IgD-negative memory B cell (primary cell): Measurements from ENCODE around the gene SPESP1. TPM values are rescaled to one million over a fixed set of nuclear protein-coding genes. Genes with fewer than 3 reads are reported as not detected.

Experiments used
- H3K27ac Mint-ChIP-seq, 3 donors: one replicate each; pipeline ENCODE4 v1.8.0; 2020 to 2022; ENCODE audit warnings: mild to moderate bottlenecking in 3 of 3, mixed read lengths in 3 of 3, moderate library complexity in 1 of 3
- H3K27me3 Mint-ChIP-seq: one replicate; pipeline ENCODE4 v1.8.0; 2021; ENCODE audit warnings: mixed read lengths
- H3K36me3 Mint-ChIP-seq: one replicate; pipeline ENCODE4 v1.8.0; 2020; ENCODE audit warnings: mild to moderate bottlenecking, mixed read lengths
- H3K4me1 Mint-ChIP-seq, 3 donors: one replicate each; pipeline ENCODE4 v1.8.0; 2020 to 2022; ENCODE audit warnings: mixed read lengths in 3 of 3, mild to moderate bottlenecking in 1 of 3
- H3K4me3 Mint-ChIP-seq, 4 donors: one replicate each; pipeline ENCODE4 v1.8.0; 2020 to 2022; ENCODE audit warnings: mild to moderate bottlenecking in 4 of 4, mixed read lengths in 4 of 4, moderate library complexity in 3 of 4
- H3K9me3 Mint-ChIP-seq, 3 donors: one replicate each; pipeline ENCODE4 v1.8.0; 2020 to 2021; ENCODE audit warnings: mixed read lengths in 3 of 3, mild to moderate bottlenecking in 1 of 3
- polyA plus RNA-seq: library from polyadenylated mRNA; unstranded; fragments of 300-500 nt; fragmentation: Illumina TruSeq; gene quantifications from one replicate; pipeline ENCODE4 v1.2.3, GENCODE V29; 2021

Gene SPESP1
- 1.3 TPM for polyA plus RNA-seq

DNA sequence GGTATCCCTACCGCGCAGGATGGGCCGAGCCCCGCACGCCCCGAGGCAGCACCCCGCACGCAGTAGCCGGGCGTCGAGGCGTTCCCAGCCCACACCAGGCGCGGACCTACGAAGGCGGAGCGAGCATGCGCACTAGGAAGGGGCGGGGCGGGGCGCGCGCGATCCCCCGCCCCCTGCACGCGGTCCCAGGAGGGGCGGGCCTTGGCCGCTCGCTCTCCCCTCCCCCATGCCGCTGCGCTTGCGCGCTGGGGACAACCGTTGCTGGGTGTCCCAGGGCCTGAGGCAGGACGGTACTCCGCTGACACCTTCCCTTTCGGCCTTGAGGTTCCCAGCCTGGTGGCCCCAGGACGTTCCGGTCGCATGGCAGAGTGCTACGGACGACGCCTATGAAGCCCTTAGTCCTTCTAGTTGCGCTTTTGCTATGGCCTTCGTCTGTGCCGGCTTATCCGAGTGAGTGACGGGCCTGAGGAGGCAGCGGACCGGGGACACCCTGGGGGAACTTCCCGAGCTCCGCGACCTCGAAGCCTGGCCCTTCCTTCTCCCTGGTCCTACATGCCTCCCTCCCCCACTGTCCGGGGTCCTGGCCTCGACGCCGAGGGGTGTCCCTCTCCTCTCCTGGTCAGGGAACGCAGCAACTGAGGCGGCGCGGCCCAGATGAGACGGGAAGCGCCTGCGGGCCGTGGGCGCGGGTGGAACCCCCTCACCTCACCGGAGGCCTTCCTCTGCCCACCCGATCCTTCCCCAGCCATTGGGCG is at the start of gene SPESP1:
Gene SPESP1, plus strand, starts transcription at position 258 of the 755 bp plus-strand sequence. Its CDS starts 129 bp downstream, at position 387.
- Mint-ChIP-seq H3K36me3 (no peaks in the 10 kb centered on the region), H3K9me3 (peaks cover 0 to 3% (median 0%) of the 10 kb centered on the region in 3 donors), H3K4me3 (no peak within 1 kb of the TSS), H3K4me1 (no peaks in the 10 kb centered on the region), H3K27ac (no peak within 1 kb of the TSS), H3K27me3 (peaks cover 3% of the 10 kb centered on the region)

DNA sequence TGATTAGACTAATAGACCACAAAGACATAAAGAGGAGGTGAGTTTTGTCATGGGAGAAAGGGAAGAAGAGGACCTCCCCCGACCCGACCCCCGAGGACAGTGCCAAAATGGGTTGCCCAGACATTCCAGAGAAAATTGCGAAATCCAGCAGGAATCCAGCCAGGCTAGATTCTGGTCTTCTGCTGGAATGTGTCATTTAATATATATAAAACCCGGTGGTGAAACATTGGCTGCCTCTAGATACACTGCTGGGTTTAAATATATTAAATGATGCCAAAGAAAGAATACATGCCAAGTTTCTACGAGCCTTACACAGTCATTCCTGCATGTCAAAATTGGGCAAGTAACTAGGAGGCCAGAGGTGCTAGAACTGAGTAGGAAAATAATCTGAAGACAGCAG is 45.3 kb upstream of the SPESP1 start:
- peaks cover 5% of the 10 kb centered on the region for H3K27me3 Mint-ChIP-seq
- H3K9me3 Mint-ChIP-seq = no peaks in the 10 kb centered on the region
- H3K4me3 Mint-ChIP-seq = no peak overlapping the region
- no peak overlapping the region for H3K27ac Mint-ChIP-seq
- no peaks in the 10 kb centered on the region for H3K4me1 Mint-ChIP-seq
- peaks cover 2% of the 10 kb centered on the region for H3K36me3 Mint-ChIP-seq

DNA sequence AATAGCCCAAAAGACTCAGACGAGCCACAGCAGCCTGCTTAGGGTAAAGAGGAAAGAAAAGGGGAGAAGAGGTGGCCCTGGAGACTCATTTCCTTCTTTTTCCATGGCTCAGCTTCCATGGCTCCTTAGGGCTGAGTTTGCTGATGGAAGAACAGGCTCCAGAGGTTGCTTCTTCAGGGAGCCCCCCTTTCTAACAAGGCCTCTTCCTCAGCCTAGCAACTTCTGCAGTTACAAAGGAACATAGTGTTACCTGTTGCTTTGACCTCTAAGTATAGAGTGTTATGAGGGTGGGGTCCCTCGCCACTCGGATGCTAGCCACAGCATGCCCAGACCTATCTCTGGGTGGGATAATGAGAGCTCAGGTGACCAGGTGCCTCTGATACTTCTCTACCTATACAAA is 43.2 kb upstream of the SPESP1 start:
- H3K4me3 Mint-ChIP-seq = no peak overlapping the region
- peaks cover 2% of the 10 kb centered on the region for H3K27me3 Mint-ChIP-seq
- H3K9me3 Mint-ChIP-seq = peaks cover 0 to 3% (median 0%) of the 10 kb centered on the region in 3 donors
- peaks cover 2% of the 10 kb centered on the region for H3K36me3 Mint-ChIP-seq
- peaks cover 0 to 1% (median 0%) of the 10 kb centered on the region in 3 donors for H3K4me1 Mint-ChIP-seq
- no peak overlapping the region for H3K27ac Mint-ChIP-seq

DNA sequence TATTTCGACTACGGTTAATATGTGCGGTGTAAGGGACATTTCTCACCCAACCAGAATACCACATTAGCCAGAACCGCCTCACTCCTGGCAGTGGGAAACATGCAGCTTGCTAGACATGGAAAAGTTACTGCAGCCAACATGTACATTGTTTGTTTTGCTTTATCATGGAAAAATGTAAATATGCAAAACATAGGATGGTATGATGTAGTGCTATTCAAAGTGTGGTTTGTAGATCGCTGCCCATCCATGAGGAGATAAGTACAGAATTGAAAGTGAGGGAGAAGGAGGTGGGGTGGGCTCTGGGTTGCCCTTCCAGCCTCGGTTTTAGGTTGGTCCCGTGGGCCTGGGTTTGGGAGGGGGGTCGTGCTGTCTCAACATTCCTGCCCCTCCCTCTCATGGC is 42.5 kb upstream of the SPESP1 start:
- peaks cover 2% of the 10 kb centered on the region for H3K27me3 Mint-ChIP-seq
- H3K9me3 Mint-ChIP-seq = peaks cover 0 to 4% (median 0%) of the 10 kb centered on the region in 3 donors
- H3K4me3 Mint-ChIP-seq = no peak overlapping the region
- no peak overlapping the region for H3K27ac Mint-ChIP-seq
- peaks cover 2% of the 10 kb centered on the region for H3K36me3 Mint-ChIP-seq
- H3K4me1 Mint-ChIP-seq = peaks cover 0 to 1% (median 0%) of the 10 kb centered on the region in 3 donors

DNA sequence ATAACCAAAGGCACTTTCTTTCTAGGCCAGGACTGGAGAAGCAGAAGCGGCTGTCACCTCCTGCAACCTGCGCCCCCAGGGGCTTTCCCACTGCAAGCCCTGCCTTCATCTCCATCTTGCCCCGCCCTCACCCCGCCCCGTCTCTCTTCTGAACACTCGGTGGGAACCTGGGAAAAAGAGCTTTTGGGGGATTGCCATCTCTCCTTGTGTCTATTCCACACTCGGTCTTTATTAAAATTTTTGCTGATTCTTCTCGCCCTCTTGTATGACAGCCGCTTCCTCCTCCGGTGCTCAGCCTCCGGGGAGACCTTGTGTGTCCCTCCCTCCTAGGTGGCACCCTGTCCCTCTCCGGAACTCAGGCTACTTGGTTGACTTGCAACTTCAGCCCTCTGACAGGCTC is 41.9 kb upstream of the SPESP1 start:
- peaks cover 0 to 1% (median 0%) of the 10 kb centered on the region in 3 donors for H3K4me1 Mint-ChIP-seq
- peaks cover 2% of the 10 kb centered on the region for H3K36me3 Mint-ChIP-seq
- peaks cover 0 to 4% (median 0%) of the 10 kb centered on the region in 3 donors for H3K9me3 Mint-ChIP-seq
- no peak overlapping the region for H3K27ac Mint-ChIP-seq
- peak overlapping the region in 2 of 4 donors; percentile 53 to 85 for H3K4me3 Mint-ChIP-seq
- peaks cover 2% of the 10 kb centered on the region for H3K27me3 Mint-ChIP-seq

DNA sequence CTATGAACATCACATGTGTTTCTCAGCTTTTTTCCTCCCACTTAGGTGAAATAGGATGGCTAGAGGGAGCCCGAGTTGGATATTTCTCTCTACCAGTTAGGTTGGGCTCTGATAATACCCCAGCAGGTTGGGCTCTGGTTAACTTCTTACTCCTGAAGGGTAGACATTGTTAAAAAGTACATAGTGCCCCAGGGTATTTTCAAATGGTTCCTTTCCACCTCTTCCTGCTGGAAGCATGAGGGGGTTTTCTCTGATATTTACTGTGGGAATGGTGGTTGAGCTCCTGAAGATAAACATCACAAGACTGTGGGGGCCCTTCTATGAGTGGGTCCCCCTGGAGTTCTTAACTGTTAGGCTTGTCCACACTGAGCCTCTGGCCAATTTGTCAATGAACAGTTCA is 36.1 kb upstream of the SPESP1 start:
- H3K9me3 Mint-ChIP-seq = peaks cover 0 to 10% (median 0%) of the 10 kb centered on the region in 3 donors
- peaks cover 0 to 3% (median 0%) of the 10 kb centered on the region in 3 donors for H3K4me1 Mint-ChIP-seq
- H3K4me3 Mint-ChIP-seq = no peak overlapping the region
- H3K27ac Mint-ChIP-seq = peak overlapping the region in 1 of 3 donors; percentile 86
- H3K27me3 Mint-ChIP-seq = peaks cover 1% of the 10 kb centered on the region
- H3K36me3 Mint-ChIP-seq = no peaks in the 10 kb centered on the region

DNA sequence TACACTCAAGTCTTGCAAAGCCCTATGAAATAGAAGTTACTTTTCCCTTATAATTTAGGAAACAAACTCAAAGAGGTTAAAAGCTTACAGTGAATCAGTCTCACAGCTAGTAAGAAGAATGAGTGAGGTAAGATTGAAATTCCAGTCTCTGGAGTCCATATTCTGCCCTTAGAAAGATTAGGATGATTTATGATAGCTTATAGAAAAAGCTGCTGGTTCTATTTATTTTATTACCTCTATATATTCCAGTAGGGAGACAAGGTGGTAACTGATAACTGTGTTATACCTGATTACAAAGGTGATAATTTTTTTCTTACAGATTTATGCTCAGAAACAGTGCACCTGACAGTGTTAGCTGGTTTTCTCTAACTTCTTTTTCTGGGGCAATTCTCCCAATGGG is 34.1 kb upstream of the SPESP1 start:
- Mint-ChIP-seq H3K27me3 (peaks cover 3% of the 10 kb centered on the region), H3K4me3 (no peak overlapping the region), H3K27ac (no peak overlapping the region), H3K36me3 (no peaks in the 10 kb centered on the region), H3K4me1 (peaks cover 0 to 2% (median 0%) of the 10 kb centered on the region in 3 donors), H3K9me3 (peaks cover 0 to 10% (median 0%) of the 10 kb centered on the region in 3 donors)

DNA sequence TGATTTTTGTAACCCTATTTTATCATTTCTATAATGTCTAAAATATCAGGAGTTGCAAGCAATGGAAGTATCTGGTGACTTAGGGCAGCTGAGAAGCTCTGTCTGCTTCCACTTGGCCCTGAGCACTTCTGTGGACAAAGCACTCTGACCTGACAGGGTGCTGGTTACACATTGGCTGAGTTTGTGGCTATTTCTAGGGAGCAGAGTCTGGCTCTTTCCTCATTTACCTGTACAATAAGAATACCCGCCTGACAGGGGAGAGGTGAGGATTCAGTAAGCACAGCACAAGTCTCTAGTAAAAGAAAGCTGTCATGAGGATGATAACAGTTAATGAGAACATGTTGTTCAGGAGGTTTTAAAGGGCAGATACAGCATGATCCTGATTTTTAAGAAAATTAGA is 33.3 kb upstream of the SPESP1 start:
- Mint-ChIP-seq H3K4me1 (peaks cover 0 to 2% (median 0%) of the 10 kb centered on the region in 3 donors), H3K9me3 (peaks cover 0 to 8% (median 0%) of the 10 kb centered on the region in 3 donors), H3K27me3 (peaks cover 5% of the 10 kb centered on the region), H3K36me3 (no peaks in the 10 kb centered on the region), H3K27ac (no peak overlapping the region), H3K4me3 (no peak overlapping the region)

DNA sequence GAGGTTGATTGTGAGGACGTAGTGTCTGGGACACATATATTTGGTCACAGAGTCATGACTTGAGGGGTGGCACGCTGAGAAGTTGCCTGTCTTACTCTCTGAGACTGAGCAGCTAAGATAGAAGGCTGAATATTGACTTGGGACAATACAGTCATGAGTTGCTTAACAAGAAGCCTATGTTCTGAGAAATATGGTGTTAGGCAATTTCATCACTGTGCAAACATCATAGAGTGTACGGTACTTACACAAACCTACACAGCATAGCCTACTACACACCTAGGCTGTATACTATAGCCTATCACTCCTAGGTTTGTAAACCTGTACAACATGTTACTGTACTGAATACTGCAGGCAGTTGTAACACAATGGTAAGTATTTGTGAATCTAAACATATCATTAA is 30.3 kb upstream of the SPESP1 start:
- peaks cover 0 to 2% (median 0%) of the 10 kb centered on the region in 3 donors for H3K4me1 Mint-ChIP-seq
- no peaks in the 10 kb centered on the region for H3K36me3 Mint-ChIP-seq
- no peak overlapping the region for H3K4me3 Mint-ChIP-seq
- peaks cover 3% of the 10 kb centered on the region for H3K27me3 Mint-ChIP-seq
- H3K9me3 Mint-ChIP-seq = peaks cover 0 to 2% (median 0%) of the 10 kb centered on the region in 3 donors
- H3K27ac Mint-ChIP-seq = no peak overlapping the region

DNA sequence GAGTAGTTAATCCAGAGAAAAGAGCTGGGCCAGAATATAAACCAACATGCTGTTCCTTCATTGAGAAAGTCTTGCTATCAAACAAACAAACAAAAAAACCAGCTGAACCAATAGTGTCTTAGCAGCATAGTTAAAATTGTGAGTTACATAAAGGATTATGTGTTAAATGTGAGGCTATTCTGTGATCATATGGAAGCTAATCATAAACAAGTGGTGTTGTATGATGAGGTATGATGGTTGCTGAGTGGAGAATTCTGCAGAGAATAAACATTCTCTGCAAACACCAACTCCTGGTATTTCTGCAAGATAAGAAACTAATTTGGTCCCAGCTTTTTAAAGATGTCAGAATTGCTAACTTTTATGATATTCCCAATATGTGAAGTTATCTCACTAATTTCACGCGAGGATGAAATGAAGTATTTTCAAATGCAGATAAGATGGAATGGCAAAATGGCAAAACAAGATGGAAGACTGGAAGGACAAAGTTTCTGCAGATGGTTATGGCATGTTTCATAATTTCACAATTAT is 22.9 kb upstream of the SPESP1 start:
- H3K4me3 Mint-ChIP-seq = no peak overlapping the region
- peaks cover 13% of the 10 kb centered on the region for H3K27me3 Mint-ChIP-seq
- H3K36me3 Mint-ChIP-seq = no peaks in the 10 kb centered on the region
- H3K4me1 Mint-ChIP-seq = no peaks in the 10 kb centered on the region
- H3K27ac Mint-ChIP-seq = no peak overlapping the region
- peaks cover 0 to 2% (median 0%) of the 10 kb centered on the region in 3 donors for H3K9me3 Mint-ChIP-seq

DNA sequence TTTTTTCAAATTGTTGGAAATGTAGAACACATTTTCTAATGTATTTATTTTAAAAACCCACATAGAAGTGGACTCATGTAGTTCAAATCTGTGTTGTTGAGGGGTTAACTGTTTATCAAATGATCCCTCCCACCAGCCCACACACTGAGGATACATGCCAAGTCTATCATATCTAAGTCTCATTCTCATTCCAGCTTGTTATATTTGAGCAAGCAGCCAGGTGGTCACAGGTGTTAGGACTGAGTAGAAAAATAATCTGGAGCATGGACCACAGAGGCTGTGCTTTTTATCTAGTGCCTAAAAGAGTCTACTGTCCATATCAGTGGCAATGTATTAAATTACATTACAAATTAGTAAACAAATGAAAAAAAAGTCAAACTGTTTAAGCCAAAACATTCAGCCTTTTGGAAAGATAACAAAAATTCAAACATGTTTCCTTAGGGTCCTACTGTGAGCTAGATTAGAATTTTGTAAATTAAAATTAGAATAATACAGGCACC is 20.7 kb upstream of the SPESP1 start:
- no peaks in the 10 kb centered on the region for H3K4me1 Mint-ChIP-seq
- H3K27ac Mint-ChIP-seq = no peak overlapping the region
- peaks cover 0 to 1% (median 0%) of the 10 kb centered on the region in 3 donors for H3K9me3 Mint-ChIP-seq
- H3K36me3 Mint-ChIP-seq = no peaks in the 10 kb centered on the region
- H3K4me3 Mint-ChIP-seq = no peak overlapping the region
- H3K27me3 Mint-ChIP-seq = peaks cover 13% of the 10 kb centered on the region

DNA sequence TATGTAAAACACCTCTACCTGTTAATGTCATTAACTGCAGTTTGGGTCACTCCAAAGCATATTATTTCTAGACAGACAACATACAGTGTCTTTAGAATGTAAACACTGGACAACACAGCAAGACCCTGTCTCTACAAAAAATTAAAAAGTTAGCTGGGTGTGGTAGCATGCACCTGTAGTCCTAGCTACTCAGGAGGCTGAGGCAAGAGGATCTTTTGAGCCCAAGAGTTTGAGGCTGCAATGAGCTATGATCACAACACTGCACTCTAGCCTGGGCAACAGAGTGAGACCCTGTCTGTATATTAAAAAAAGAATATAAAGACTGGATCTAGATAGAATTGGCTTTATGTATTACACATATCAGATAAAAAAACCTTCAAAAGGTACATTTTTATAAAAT is 20.0 kb upstream of the SPESP1 start:
- Mint-ChIP-seq H3K4me1 (no peaks in the 10 kb centered on the region), H3K9me3 (peaks cover 0 to 3% (median 1%) of the 10 kb centered on the region in 3 donors), H3K4me3 (no peak overlapping the region), H3K27ac (no peak overlapping the region), H3K36me3 (peaks cover 1% of the 10 kb centered on the region), H3K27me3 (peaks cover 13% of the 10 kb centered on the region)

DNA sequence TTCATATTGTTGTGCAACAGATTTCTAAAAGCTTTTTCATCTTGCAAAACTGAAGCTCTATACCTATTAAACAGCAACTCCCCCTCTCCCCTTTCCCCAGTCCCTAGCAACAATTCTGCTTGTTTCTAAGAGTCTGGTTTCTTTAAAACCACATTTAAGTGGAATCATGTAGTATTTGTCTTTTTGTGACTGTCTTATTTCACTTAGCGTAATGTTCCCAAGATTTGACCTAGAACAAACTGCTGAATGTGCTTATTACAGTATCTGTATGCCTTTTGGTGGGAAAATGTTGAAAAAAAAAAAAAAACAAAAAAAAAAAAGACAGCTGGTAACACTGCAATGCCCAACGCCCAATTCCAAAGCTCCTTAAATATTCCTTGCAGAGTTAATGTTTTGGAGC is 19.5 kb upstream of the SPESP1 start:
- Mint-ChIP-seq H3K4me3 (no peak overlapping the region), H3K27me3 (peaks cover 13% of the 10 kb centered on the region), H3K9me3 (peaks cover 0 to 5% (median 1%) of the 10 kb centered on the region in 3 donors), H3K36me3 (peaks cover 1% of the 10 kb centered on the region), H3K4me1 (no peaks in the 10 kb centered on the region), H3K27ac (no peak overlapping the region)

DNA sequence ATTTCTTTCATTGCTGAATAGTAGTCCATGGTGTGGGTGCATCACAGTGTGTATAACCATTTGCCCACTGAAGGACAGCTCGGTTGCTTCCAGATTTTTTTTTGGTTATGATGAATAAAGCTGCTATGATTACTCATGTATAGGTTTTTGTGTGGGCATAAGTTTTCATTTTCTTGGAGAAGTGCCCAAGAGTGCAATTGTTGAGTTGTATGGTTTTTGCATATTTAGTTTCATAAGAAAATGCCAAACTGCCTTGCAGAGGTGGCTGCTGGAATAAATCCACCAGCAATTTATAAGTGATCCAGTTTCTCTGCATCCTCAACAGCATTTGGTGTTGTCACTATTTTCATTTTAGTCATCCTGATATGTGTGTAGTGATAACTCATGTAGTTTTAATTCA is 8.4 kb upstream of the SPESP1 start:
- peaks cover 0 to 3% (median 2%) of the 10 kb centered on the region in 3 donors for H3K4me1 Mint-ChIP-seq
- H3K36me3 Mint-ChIP-seq = no peaks in the 10 kb centered on the region
- H3K27me3 Mint-ChIP-seq = no peaks in the 10 kb centered on the region
- H3K9me3 Mint-ChIP-seq = no peaks in the 10 kb centered on the region
- no peak overlapping the region for H3K27ac Mint-ChIP-seq
- H3K4me3 Mint-ChIP-seq = no peak overlapping the region

DNA sequence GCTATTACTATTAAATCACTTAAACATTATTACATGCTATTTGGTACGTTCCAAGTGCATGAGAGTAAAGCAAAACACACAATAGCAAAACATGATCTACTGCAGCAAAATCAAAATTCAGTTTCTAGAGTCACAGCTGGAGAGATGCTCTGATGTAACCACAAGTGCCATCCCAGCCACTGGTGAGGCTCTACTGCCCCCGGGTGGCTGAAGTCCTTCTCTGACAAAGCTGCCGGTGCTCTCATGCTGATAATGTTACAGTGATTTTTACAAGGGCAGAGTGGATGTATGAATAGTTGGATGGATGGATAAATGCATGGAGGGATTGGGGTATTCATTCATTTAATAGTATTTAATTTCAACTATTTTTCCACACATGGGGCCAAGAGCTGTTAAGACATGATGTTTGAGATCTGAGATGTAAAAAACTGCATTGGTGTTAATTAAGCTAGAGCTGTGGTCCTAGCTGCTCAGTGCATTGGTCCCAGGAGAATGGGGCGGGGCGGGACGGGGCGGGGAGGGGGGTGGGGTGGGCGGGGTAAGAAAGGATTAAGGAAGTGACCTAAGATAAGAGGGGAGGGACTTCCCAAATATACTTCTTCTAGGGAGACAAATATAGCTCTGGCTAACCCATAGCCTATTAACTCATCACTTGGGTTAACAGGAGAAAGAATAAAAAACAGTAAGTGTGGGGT is 5.3 kb upstream of the SPESP1 start:
- Mint-ChIP-seq H3K27me3 (peaks cover 3% of the 10 kb centered on the region), H3K27ac (no peak overlapping the region), H3K36me3 (no peaks in the 10 kb centered on the region), H3K9me3 (no peaks in the 10 kb centered on the region), H3K4me3 (no peak overlapping the region), H3K4me1 (peaks cover 0 to 3% (median 2%) of the 10 kb centered on the region in 3 donors)
